NCI-H748 treated with DMSO at 0.1 percent for 48 hours (cell line): Measurements from ENCODE around the gene SYTL1.

ENCODE experiments used
- DNase-seq: peaks from one replicate; lab custom pipeline; 2025; lab: John Stamatoyannopoulos, UW

Gene SYTL1

GRCh38 chr1:27348861-27349783 lies 7.3 kb downstream of the SYTL1 start:
- DNase-seq: peak; percentile 5

- peak; percentile 4 for DNase-seq
These were observed 8.2 kb downstream of the SYTL1 start for GRCh38 chr1:27349784-27350662.

- no peak for DNase-seq
These were observed 9.1 kb downstream of the SYTL1 start for GRCh38 chr1:27350663-27351540.

GRCh38 chr1:27351541-27352107 lies 9.8 kb downstream of the SYTL1 start:
- no peak for DNase-seq

- no peak for DNase-seq
These were observed 11.3 kb downstream of the SYTL1 start for GRCh38 chr1:27353166-27353565.

- no peak for DNase-seq
These were observed 11.8 kb downstream of the SYTL1 start for GRCh38 chr1:27353629-27354028.

GRCh38 chr1:27355683-27356082 lies 13.9 kb downstream of the SYTL1 start:
- no peak for DNase-seq

- DNase-seq: no peak
These were observed 14.4 kb downstream of the SYTL1 start for GRCh38 chr1:27356277-27356618.

GRCh38 chr1:27356619-27357280 lies 14.9 kb downstream of the SYTL1 start:
- DNase-seq: no peak

- DNase-seq: peak; percentile 36
These were observed 15.6 kb downstream of the SYTL1 start for GRCh38 chr1:27357281-27358037.

GRCh38 chr1:27358038-27358927 lies 16.5 kb downstream of the SYTL1 start:
- no peak for DNase-seq

GRCh38 chr1:27358928-27359313 lies 17.1 kb downstream of the SYTL1 start:
- DNase-seq: no peak

- DNase-seq: no peak
These were observed 18.0 kb downstream of the SYTL1 start for GRCh38 chr1:27359822-27360158.

- no peak for DNase-seq
These were observed 18.6 kb downstream of the SYTL1 start for GRCh38 chr1:27360159-27361043.

GRCh38 chr1:27361044-27361402 lies 19.2 kb downstream of the SYTL1 start:
- no peak for DNase-seq

GRCh38 chr1:27361553-27361952 lies 19.7 kb downstream of the SYTL1 start:
- no peak for DNase-seq

- no peak for DNase-seq
These were observed 22.2 kb downstream of the SYTL1 start for GRCh38 chr1:27363766-27364695.
